Small intestine (tissue), 7 donors: ENCODE data around the gene IER5. TPM values are rescaled to one million over a fixed set of nuclear protein-coding genes. Genes with fewer than 3 reads are reported as not detected.

ENCODE experiments used
- DNase-seq, 2 donors: peaks; one replicate each; pipeline versions ENCODE4 v3.0.0 to v3.0.0-alpha.2; 2013
- FAIRE-seq: peaks from 2 replicates; lab custom pipeline; 2012; peaks lifted over from hg19 to GRCh38; lab: Jason Lieb, UNC
- H3K27ac ChIP-seq, 3 donors: one replicate each; pipeline ENCODE4 v1.5.1; 2013; ENCODE audit warnings: low read length in 2 of 3, mild to moderate bottlenecking in 2 of 3, control low read depth in 1 of 3, inconsistent platforms in 1 of 3, low read depth in 1 of 3, moderate library complexity in 1 of 3
- H3K27me3 ChIP-seq, 3 donors: one replicate each; pipeline ENCODE4 v1.6.1; 2013; ENCODE audit warnings: low read length in 3 of 3, inconsistent platforms in 1 of 3; ENCODE audit not compliant: control insufficient read depth in 3 of 3, insufficient read depth in 3 of 3
- H3K36me3 ChIP-seq, 3 donors: one replicate each; pipeline ENCODE4 v1.6.1; 2013; ENCODE audit warnings: low read length in 3 of 3, inconsistent platforms in 1 of 3, low read depth in 1 of 3, mild to moderate bottlenecking in 1 of 3, moderate library complexity in 1 of 3; ENCODE audit not compliant: control insufficient read depth in 3 of 3, insufficient read depth in 2 of 3
- H3K4me1 ChIP-seq, 3 donors: one replicate each; pipeline ENCODE4 v1.6.1; 2013; ENCODE audit warnings: low read length in 2 of 3, inconsistent platforms in 1 of 3, low read depth in 1 of 3, mild to moderate bottlenecking in 1 of 3, moderate library complexity in 1 of 3; ENCODE audit not compliant: control insufficient read depth in 3 of 3, insufficient read depth in 2 of 3
- H3K4me3 ChIP-seq, 3 donors: one replicate each; pipeline ENCODE4 v1.5.1; 2013; ENCODE audit warnings: low read length in 3 of 3, control low read depth in 1 of 3, inconsistent platforms in 1 of 3, low read depth in 1 of 3, mild to moderate bottlenecking in 1 of 3, moderate library complexity in 1 of 3
- H3K9me3 ChIP-seq, 2 donors: one replicate each; pipeline ENCODE4 v1.6.1; 2013; ENCODE audit warnings: low read depth in 1 of 2, low read length in 1 of 2; ENCODE audit not compliant: control insufficient read depth in 2 of 2, insufficient read depth in 1 of 2
- WGBS, 3 donors: extraction: QIAGEN DNeasy Blood & Tissue Kit; methylation state at CpG; one replicate each; pipeline ENCODE4 v1.1.7; 2013; 5-methylcytosine and 5-hydroxymethylcytosine counted together
- polyA plus RNA-seq, 4 donors: library from polyadenylated mRNA; stranded (reverse) in 3 of 4; unstranded in 1 of 4; fragments of 200-250 nt in 3 of 4; fragments of 120-200 nt in 1 of 4; gene quantifications; one replicate each; pipeline versions ENCODE4 v1.2.1 to v1.2.3, GENCODE V29; 2013
- donor health status: healthy with polysubstance abuse.
- donor health status: control.
- donor health status: control.
- donor health status: Bipolar disorder and iron deficiency.
- donor health status: healthy.

IER5 gene
- polyA plus RNA-seq, 4 donors, result 4.5 to 8.9 (median 6.3) TPM

DNA sequence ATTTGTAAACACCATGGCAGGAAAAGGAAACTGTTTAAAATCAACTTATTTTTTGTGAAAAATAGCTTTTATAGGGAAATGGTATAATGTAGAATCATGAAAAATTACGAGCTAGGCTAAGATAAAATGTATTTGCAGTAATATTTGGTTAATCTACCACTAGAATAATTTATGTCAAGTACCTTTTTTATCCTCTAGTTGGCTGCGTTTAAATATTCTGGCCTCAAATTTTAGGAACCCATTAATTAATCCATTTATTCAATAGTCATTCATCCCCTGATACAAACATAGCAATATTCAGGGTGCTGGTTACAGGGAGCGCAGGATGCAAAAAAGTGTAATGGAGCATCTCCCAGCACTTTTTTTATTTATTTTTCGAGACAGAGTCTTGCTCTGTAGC lies 8.6 kb upstream of the IER5 start:
- no peak overlapping the region for H3K4me3 ChIP-seq
- H3K4me1 ChIP-seq, result no peaks in the 10 kb centered on the region
- WGBS, 3 donors, result 60 to 73% (median 64%) methylated on average over 4 of the region's 4 CpGs
- H3K36me3 ChIP-seq, result no peaks in the 10 kb centered on the region
- H3K27ac ChIP-seq, result no peak overlapping the region
- H3K9me3 ChIP-seq, result no peaks in the 10 kb centered on the region
- FAIRE-seq, result no peak
- DNase-seq, result no peak
- H3K27me3 ChIP-seq, result peaks cover 0 to 3% (median 0%) of the 10 kb centered on the region in 3 donors

DNA sequence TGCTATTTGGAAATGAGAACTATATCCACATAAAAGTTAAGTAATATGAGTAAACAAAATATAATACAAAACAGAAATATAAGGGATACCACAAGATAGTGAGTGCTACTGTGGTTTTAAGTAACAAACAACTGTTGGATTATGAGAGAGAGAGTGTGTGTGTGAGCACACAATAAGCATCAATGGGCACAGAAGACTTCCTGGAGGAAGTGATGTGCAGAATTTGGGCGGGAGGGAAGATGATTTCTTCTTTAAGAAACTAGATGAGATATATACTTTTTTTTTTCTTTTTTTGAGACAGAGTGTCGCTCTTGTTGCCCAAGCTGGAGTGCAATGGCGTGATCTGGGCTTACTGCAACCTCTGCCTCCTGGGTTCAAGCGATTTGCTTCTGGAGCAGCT lies 7.9 kb upstream of the IER5 start:
- Histone ChIP-seq H3K4me3 (no peak overlapping the region), H3K36me3 (no peaks in the 10 kb centered on the region), H3K27me3 (peaks cover 0 to 3% (median 0%) of the 10 kb centered on the region in 3 donors), H3K27ac (no peak overlapping the region), H3K4me1 (no peaks in the 10 kb centered on the region), H3K9me3 (no peaks in the 10 kb centered on the region)
- WGBS, 3 donors, result 87 to 91% (median 88%) methylated on average over 4 of the region's 4 CpGs
- FAIRE-seq (no peak), DNase-seq (no peak)

DNA sequence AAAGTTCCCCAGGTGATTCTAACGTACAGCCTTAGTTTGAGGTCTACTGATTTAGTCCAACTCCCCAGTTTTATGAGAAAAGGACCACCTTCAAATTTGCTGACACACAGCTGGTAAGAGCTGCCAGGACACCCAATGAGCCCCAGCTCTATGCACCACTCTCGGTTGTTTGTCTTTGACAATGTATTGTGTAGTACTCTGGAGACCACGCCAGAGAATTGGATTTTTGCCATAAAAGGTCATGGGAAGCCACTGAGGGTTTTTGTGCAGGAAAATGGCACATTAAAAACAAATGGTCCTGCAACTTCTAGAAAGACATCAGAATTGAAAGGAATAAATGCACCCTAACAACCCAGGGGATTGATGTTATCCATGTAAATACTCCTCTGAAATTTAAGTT lies 7.1 kb upstream of the IER5 start:
- Histone ChIP-seq H3K27ac (no peak overlapping the region), H3K4me3 (no peak overlapping the region), H3K27me3 (peaks cover 0 to 3% (median 0%) of the 10 kb centered on the region in 3 donors), H3K36me3 (no peaks in the 10 kb centered on the region), H3K9me3 (no peaks in the 10 kb centered on the region), H3K4me1 (no peaks in the 10 kb centered on the region)
- FAIRE-seq, result no peak
- WGBS, 3 donors, result 58 to 68% (median 66%) methylated on average over 3 of the region's 3 CpGs
- no peak for DNase-seq

DNA sequence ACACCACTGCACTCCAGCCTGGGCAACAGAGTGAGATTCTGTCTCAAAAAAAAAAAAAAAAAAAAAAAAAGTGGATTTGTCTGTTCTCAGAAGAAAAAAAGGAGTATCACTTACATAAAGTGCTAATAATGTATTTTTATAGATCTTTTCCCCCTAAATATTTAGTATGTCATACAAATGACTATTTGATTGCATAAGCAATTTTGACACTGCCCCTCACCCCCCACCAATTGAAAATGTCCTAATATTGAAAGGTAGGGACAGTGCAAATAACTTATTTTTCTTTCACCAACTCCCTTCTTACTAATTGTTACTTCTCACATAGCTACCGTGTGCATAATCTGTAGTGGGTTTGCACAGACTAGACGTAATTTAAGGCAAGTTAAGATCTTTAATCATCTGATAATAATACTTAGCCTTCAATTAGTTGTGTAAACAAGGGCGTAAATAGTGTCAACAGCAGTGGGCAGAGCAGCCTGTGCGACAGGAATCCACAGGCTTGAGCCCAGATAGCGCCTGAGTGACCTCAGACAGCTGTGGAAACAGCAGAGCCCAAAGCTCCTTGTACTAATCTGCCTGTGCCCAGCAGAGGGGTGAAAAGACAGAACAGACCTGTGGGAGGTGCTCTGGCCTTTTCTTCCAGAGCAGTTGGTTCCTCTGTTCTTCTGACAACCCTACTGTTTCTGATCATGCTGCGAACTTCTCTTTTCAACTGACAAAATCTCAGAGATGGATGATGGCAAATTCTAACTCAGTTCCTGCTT lies 4.5 kb upstream of the IER5 start:
- 8 to 26% (median 26%) methylated on average over 6 of the region's 6 CpGs for WGBS, 3 donors
- H3K4me3 ChIP-seq, result no peak overlapping the region
- FAIRE-seq (no peak), DNase-seq (peak; percentile 56 to 78)
- H3K9me3 ChIP-seq, result no peaks in the 10 kb centered on the region
- H3K4me1 ChIP-seq, result peaks cover 0 to 5% (median 0%) of the 10 kb centered on the region in 3 donors
- no peaks in the 10 kb centered on the region for H3K36me3 ChIP-seq
- no peaks in the 10 kb centered on the region for H3K27me3 ChIP-seq
- no peak overlapping the region for H3K27ac ChIP-seq

DNA sequence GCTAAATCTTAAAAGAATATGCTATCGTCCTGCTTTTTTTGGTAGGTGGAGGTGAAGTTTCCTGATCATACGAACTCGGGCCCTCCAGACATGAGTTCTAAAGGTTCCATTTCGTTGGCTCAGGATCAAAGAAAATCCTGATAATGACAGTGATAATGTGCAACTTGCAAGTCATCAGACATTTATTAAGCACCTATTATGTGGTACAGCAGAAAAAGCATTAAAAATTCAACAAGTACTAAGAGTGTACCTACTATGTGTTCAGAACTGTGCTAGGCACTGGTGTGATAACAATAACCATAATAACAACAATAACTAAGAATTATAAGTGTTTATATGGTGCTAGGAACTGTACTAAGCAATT lies 3.9 kb upstream of the IER5 start:
- Histone ChIP-seq H3K9me3 (no peaks in the 10 kb centered on the region), H3K36me3 (no peaks in the 10 kb centered on the region), H3K27me3 (no peaks in the 10 kb centered on the region), H3K27ac (no peak overlapping the region), H3K4me3 (no peak overlapping the region), H3K4me1 (peaks cover 0 to 5% (median 0%) of the 10 kb centered on the region in 3 donors)
- 12 to 39% (median 14%) methylated on average over 4 of the region's 4 CpGs for WGBS, 3 donors
- FAIRE-seq (no peak), DNase-seq (no peak)

DNA sequence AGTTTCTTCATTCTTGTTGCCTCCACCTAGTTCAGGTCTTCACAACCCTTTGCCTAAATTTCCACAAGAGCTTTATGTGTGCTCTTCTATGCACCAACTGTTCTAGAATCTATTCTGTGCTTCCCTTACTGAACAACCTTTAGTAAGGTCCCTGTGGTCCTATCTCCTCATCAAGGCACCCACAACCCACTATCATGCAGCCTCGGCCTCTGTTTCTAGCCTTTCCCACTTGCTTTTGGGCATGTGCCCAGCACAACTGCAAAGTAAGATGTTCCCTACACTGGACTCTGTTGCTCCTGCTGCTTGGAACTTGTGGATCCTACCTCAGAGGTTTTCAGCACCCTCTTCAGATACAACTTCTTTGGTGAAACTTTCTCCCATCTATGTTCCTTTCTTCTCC lies 2.4 kb upstream of the IER5 start:
- H3K4me3 ChIP-seq, result no peak overlapping the region
- 80 to 100% (median 90%) methylated on average over 1 of the region's 1 CpG for WGBS, 3 donors

DNA sequence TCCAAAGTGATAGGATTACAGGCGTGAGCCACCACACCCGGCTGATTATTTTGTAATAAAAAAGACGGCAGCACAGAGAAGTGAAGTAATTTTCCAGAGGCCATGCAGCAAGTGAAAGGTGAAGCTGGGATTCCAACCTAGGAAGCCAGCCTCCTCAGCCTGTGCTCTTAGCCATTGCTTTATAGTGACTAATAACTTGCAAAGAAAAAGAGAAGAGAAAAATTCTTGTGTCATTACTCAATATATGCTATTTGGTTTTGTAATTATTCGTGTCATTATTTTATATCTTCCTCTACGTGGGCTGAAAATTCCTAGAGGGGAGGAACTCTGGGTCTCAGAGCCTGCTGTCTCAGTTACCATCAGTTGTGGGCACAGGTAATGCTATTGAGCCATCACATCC lies 1.6 kb upstream of the IER5 start:
- H3K27me3 ChIP-seq, result no peaks in the 10 kb centered on the region

More for the DNA sequence above, 2.4 kb upstream of the IER5 start:
- no peaks in the 10 kb centered on the region for H3K36me3 ChIP-seq
- H3K9me3 ChIP-seq, result no peaks in the 10 kb centered on the region
- FAIRE-seq (no peak), DNase-seq (no peak)
- peaks cover 0 to 7% (median 0%) of the 10 kb centered on the region in 3 donors for H3K4me1 ChIP-seq
- H3K27ac ChIP-seq, result no peak overlapping the region
- H3K27me3 ChIP-seq, result no peaks in the 10 kb centered on the region

DNA sequence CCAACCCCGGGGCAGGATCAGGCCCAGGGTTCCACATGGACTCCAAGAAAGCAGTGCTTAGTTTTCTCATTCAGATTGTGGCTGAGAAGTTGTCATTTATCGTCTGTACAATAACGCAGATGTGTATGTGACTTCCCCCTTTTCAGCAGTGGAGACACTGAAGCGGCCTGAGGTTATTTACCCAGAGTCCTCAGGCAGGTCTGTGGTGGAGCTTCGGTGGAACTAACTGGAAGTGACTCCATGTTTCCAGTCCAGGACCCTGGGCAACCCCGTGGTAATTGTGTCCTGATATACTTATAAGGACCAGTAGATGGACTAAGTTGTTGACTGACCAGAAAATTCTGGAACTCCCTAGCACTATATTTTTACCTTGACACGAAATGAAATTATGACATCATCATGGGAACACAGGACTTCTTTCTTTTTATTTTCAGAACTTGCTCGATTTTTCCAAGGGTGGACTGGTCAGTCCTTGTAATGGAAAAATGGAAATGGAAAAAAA lies 1.0 kb upstream of the IER5 start:
- no peak overlapping the region for H3K27ac ChIP-seq
- H3K4me3 ChIP-seq, result no peak overlapping the region
- no peak for FAIRE-seq

More for the DNA sequence above, 1.6 kb upstream of the IER5 start:
- H3K36me3 ChIP-seq, result no peaks in the 10 kb centered on the region
- H3K9me3 ChIP-seq, result no peaks in the 10 kb centered on the region
- H3K4me3 ChIP-seq, result no peak overlapping the region
- H3K27ac ChIP-seq, result no peak overlapping the region
- no peak for DNase-seq
- WGBS, 3 donors, result 44 to 61% (median 59%) methylated on average over 5 of the region's 5 CpGs
- peaks cover under 1 to 15% (median 3%) of the 10 kb centered on the region in 3 donors for H3K4me1 ChIP-seq
- FAIRE-seq, result no peak

More for the DNA sequence above, 1.0 kb upstream of the IER5 start:
- Histone ChIP-seq H3K4me1 (peaks cover 2 to 20% (median 3%) of the 10 kb centered on the region in 3 donors), H3K36me3 (peaks cover 0 to 2% (median 0%) of the 10 kb centered on the region in 3 donors), H3K9me3 (no peaks in the 10 kb centered on the region), H3K27me3 (no peaks in the 10 kb centered on the region)
- no peak for DNase-seq
- WGBS, 3 donors, result 70 to 79% (median 72%) methylated on average over 8 of the region's 8 CpGs
